GM18526 (cell line): Measurements from ENCODE around the gene S100A8.

Source experiments
- POLR2A ChIP-seq: IDR thresholded peaks from 3 replicates; pipeline ENCODE4 v1.6.1; 2011; ENCODE audit not compliant: insufficient read length; ENCODE audit errors: extremely low read depth

S100A8 gene

DNA sequence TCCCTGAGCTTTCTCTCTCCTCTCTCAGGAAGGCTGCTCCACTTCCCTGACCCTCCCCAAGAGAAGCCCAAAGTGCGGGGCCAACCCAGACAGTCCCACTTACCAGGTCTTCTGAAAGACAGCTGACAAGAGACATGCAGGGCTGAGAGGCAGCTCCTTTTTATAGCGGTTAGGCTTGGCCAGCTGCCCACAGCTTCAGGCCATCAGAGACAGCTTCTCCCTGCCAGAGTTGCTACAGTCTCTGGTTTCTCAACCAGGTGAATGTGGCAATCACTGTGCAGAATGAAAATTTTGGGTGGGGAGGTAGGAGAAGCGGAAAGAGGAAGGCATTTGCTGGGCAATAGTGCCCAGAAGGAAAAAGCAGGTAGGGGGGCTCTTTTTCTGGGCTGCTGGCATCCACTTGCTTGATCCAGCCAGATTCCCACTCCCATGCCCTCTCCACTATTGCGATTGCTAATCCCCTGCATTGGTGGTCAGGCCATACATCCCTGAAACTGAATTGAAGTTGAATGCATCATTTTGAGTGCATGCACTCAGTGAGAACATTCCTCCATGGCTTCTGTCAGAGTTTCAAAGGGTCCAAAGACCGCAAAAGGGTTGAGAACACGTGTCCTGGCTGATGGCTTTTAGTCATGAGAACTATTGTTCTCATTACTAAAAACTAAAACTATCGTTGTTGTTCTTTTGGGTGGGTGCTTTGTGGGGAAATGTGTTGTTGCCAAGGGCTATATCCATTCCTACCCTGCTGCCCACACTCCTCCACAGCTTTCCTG is at the start of gene S100A8:
TSS of gene S100A8 (minus strand) at position 136 of the 773 bp plus-strand sequence. CDS start 538 bp downstream, outside the sequence.
- TF ChIP-seq POLR2A = no peak

DNA sequence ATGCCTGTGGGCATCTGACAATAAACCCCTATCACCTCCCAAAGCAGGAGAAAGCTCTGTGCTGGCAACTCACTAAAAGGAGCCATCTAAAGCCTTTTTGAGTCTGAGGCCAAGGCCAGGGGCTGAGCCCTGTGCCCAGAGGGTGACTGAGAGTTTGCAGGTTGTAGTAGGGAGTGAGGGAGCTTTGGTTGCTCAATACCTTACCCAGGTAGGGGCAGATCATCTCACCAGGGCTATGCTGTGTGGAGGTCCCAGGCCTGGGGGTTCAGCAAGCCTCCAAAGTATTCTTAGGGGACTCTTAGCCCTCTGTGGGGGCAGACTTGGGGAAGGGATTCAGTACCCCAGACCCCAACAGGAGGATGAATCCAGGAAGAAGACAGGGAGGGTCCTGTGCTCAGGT is 48.4 kb upstream of the S100A8 start:
- TF ChIP-seq POLR2A = no peak

DNA sequence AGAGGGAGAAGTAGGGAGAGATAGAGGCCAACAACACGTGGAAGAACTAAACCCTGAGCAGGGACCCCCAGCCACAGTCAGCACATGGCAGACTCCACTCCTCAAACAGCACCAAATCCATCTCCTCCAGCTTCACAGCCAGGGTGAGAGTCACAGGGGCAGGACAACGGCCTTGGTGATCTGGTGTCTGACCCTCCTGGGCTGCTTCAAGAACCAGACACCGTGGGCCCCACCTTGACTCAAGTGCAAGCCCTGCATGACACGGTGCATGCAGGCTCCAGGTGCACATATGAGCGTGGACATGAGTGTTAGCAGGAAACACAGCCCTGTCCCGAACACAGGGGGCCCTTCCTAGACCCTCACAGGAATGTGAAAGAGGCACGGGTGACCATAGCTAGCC is 47.7 kb upstream of the S100A8 start:
- no peak for TF ChIP-seq POLR2A

DNA sequence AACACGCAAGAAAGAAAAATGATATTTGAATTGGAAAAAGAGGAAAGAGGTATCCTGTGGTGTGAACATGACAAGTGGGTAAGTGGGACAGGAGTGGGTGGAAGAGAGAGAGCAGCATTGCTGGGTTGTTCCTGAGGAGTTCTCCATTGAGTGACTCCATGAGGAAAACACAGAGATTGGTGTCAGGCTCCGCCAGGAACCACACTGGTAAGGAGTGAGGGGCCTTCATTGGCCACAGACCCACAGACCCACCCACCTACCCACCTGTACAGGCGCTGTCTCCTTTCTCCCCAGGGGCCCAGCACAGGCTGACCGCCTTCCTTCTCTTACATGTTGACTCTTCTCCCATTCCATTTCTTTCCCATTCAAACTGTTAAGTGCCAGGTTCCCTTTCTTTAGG is 46.4 kb upstream of the S100A8 start:
- TF ChIP-seq POLR2A = no peak

DNA sequence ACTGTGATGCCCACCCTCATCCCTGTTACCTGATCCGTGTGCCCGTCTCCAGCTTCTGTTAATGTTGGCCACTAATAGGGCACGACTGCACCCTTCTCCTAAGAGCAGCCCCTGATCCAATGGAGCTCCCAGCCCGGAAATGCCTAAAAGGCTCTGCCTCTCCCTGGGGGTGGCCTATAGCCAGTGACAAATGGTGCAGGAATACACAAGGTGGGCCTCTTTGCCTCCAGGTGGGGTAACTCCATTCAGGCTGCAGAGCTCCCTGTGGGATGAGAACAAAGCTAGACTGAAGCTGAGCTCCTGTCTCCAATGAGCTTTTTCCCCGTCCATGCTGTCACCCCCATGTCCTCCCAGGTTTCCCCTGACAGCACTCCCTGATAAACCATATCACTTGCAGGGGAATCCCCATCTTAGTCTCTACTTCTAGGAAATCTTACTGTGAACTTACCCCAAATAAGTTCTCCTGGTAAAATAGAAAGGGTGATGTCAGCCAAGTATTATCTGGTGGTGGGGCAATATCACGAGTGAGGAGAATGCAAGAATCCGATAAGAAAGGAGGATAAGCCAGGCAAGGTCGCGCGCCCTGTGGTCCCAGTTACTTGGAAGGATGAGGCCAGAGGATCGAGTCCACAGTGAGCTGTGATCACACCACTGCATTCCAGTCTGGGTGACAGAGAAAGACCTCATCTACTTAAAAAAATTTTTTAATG is 44.0 kb upstream of the S100A8 start:
- no peak for TF ChIP-seq POLR2A

DNA sequence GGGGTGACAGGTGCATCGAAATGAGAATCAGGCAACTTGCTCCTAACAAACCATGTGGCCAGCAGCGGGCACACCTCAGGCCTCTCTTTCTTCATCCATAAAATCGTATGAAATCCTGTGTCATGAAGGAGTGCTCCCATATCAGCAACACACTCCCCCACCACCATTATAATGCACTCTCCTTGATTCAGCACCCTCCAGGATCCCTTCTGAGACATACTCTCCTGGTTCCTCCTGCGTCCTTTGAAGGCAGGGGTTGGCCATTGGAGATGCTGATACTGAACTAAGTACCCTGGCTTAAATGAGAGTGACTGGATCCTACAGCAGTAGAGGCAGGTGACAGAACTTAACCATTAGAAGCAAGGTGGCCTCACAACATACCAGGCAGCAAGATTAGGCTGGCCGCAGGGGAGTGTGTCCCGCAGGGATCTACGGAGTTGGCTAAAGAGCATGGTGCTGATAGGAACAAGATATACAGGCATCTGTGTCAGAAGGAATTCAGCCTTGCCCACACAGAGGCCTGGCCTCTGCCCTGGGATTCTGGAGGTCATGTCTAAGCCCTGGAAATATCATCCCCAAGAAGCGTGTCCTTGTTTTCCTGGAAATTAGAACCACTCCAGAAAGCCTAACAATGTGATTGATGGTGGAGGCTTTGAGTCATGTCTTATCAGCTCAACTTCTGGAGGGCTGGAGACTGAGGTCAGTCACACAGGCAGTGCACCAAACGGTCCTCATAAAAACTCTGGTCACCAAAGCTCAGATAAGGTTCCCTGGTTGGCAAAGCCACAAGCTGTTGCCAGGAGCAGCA is 42.2 kb upstream of the S100A8 start:
- no peak for TF ChIP-seq POLR2A

DNA sequence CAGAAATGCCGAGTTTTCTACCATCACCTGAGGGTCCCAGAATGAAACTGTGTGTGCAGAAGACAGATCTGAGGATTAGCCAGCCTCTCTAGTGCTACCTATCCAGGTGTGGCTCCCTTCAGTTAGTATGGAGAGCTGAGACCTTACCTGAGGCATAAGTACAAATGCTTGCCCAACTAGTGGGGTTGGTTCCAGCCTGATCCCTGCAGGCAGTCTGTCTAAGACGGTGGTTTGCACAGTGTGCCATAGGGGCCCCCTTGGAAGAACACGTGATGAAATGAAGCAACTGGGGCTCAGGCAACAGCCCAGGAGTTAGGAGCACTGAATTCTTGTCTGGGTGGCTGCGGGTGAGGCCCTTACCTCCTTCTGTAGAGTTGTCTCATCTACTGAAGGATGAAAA is 41.1 kb upstream of the S100A8 start:
- no peak for TF ChIP-seq POLR2A

DNA sequence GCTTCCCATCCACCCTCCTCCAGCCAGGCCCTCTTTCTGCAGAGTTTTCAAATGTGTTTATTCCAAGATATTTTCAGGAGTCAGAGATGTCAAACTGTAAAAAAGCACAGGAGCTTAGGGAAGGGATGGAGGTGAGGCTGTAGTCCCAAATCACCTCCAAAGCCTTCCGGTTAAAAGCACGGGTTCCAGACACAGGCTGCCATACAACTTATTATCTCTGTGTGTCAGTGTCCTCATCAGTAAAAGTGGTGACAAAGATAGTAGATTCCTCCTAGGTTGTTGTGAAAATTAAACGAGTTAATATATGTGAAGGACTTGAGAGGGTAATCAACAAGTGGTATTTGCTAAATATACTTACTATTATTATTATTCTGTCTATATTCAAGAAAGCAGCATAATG is 40.6 kb upstream of the S100A8 start:
- no peak for TF ChIP-seq POLR2A

DNA sequence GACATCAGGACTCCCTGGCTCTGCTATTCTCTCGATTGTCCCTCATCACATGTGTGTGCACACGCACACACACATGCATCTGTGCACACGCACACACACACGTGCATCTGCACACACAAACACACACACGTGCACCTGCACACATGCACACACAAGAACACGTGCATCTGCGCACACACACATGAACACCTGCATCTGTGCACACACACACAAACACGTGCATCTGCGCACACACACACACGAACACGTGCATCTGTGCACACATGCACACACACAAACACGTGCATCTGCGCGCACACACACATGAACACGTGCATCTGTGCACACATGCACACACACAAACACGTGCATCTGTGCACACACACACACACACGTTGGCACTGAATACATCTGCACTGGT is 40.1 kb upstream of the S100A8 start:
- TF ChIP-seq POLR2A = no peak

DNA sequence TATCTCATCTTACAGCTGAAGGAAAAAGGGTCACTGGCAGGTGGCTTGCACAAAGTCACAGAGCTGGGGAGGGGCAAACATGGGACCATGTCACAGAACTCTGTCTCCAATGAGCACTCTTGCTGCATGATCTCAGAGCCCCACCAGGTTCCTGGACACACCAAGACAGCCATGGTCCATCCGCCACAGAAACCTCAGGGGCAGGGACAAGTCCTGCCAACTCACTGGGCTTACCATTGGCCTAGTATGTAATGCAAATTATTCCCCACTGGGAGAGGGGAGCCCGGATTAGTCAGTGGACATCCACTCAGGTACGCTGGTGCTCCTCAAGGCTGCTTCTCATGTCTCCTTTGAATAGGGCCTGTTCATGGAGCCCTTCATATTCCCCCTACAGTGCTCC is 39.7 kb upstream of the S100A8 start:
- TF ChIP-seq POLR2A = no peak

DNA sequence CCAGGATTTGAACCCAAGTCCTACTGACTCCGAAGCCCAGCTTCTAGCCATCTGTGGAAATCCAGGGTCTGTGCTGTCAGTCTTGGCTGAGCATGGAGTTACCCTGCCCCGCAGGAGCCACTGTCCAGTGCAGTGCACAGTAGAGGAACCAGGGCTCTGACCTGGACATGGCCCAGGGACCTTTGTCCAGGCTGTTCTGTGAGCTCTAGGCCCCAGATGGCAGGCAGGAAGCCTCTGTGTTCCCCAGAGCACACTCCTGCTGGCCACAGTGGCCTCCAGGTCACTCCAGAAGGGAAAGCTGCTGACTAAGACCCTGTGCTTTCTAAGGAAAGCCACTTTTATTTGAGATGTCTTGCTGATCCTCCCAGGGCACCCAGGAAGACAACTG is 39.3 kb upstream of the S100A8 start:
- no peak for TF ChIP-seq POLR2A

DNA sequence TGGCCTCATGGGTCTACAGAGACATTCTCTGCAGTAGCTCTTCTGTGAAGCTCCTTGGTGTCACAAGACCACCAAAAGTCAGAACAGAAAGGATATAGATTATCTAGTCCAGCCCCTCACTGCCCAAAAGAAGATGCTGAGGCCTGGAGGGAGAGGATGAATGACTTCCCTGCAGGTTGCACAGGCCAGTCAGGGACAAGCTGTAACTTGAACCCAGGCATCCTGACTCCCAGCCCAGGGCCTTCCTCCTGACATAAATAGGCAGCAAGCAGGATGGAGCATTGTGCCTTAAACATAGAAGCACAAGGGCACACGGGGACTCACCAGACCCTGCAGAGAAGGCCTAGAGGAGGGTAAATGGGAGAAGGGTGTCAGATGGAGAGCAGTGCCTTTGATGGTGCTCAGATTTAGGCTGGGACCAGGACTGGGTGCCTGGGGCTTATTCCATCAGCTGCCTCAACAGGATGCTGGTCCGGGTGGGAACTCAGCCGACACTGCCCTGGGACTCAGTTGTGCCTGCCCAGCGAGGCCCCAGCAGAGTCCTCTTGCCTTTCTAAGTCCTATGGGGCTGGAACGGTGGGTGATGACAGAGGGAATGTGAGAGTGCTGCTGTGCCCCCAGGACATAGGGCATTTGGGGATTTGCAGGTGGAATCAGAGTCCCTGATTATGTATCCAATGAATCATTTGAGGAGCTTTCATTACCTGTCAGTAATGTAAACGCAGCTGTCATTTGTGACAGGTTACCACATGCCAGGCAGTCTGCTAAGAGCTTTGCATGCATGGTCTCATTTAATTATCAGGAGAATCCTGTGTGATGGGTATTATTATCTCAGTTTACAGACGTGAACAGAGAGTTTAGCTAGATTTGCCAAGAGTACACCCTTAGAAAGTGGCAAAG is 38.6 kb upstream of the S100A8 start:
- TF ChIP-seq POLR2A = no peak

DNA sequence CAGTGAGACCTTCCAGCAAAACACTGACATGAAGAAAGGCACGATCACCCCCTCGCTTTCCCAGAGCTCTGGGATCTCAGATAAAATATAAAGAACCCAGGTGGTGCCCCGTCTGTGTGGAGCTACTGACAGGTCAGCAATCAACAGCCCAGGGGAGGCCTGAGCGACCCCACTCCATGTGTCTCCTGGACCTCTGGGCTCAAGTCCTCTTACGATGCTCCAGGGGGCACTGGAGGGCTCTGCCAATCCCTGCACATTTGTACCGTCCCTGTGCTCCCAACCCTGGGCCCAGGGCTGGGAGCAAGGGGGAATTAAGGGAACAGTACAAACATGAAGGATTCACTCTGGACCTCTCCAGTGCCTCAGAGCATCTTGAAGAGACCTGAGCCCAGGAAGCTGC is 37.9 kb upstream of the S100A8 start:
- no peak for TF ChIP-seq POLR2A

DNA sequence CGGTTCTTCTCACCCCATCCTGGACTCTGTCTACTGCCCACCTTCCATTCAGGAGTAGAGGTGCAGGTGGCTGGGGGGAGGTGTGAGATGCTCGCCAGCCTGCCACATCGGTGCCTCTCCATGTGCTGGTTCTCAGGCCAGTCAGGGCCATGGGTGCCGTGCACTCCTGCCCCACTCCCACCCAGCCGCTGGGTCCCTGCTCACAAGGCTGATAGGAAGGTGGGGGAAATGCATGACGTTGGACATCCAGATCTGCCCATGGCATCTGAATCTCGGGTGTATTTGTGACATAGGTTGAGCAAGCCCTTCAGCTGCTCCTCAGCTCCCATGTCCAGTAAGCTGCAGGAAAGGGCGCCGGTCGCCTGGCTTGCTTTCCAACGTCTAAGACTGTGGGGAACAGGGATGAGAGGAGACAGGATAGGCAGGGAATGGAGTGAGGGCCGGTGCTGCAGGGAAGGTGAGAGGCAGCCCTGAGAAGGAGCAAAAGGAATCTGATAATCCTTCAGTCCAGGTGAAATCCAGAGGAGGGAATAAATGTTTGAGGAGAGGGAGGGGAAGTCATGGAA is 37.3 kb upstream of the S100A8 start:
- TF ChIP-seq POLR2A = no peak
